K562 (cell line): ENCODE results near the gene LGALS3BP. TPM values are rescaled to one million over a fixed set of nuclear protein-coding genes. Genes with fewer than 3 reads are reported as not detected.
A peak's percentile ranks its signal among the peaks of the same experiment; 100 is the strongest.

Experiments used
- BDP1 ChIP-seq: IDR thresholded peaks from 3 replicates; pipeline ENCODE4 v1.6.1; 2011; ENCODE audit not compliant: insufficient read length, insufficient read depth
- C11orf30 ChIP-seq: fragments of 450-650 bp; IDR thresholded peaks from 2 replicates; pipeline ENCODE4 v1.6.1; 2016; ENCODE audit warnings: low read depth, mild to moderate bottlenecking
- CTBP1 ChIP-seq: fragments of 450-650 bp; IDR thresholded peaks from 2 replicates; pipeline ENCODE4 v1.6.1; 2016; ENCODE audit warnings: borderline replicate concordance
- DPF2 ChIP-seq: fragments of 450-650 bp; IDR thresholded peaks from 2 replicates; pipeline ENCODE4 v1.6.1; 2016
- GABPA ChIP-seq: fragments of 200-800 bp; sonication (Bioruptor generic); conservative IDR thresholded peaks from 2 replicates; pipeline ENCODE4 v1.6.1; 2016; ENCODE audit warnings: low read depth, missing genetic modification characterization, missing compliant biosample characterization
- GTF2E2 ChIP-seq: fragments of 200-800 bp; sonication (Bioruptor generic); IDR thresholded peaks from 2 replicates; pipeline ENCODE4 v1.6.1; 2016; ENCODE audit warnings: missing genetic modification characterization, missing compliant biosample characterization
- ILF3 ChIP-seq: fragments of 450-650 bp; IDR thresholded peaks from 2 replicates; pipeline ENCODE4 v1.6.1; 2018; ENCODE audit warnings: antibody characterized with exemption, mild to moderate bottlenecking, moderate library complexity, borderline replicate concordance
- JUNB ChIP-seq: fragments of 450-650 bp; formaldehyde crosslinking; conservative IDR thresholded peaks from 2 replicates; pipeline ENCODE4 v1.4.0; 2020; ENCODE audit warnings: mild to moderate bottlenecking
- NFRKB ChIP-seq: fragments of 450-650 bp; IDR thresholded peaks from 2 replicates; pipeline ENCODE4 v1.6.1; 2016; ENCODE audit warnings: low read depth
- RUNX1 ChIP-seq: sonication (generic); IDR thresholded peaks from 2 replicates; pipeline ENCODE4 v1.6.1; 2016; ENCODE audit warnings: antibody characterized with exemption, low read depth
- TAF1 ChIP-seq: IDR thresholded peaks from 2 replicates; pipeline ENCODE4 v1.6.1; 2011; ENCODE audit warnings: mild to moderate bottlenecking, low read length, moderate library complexity; ENCODE audit not compliant: insufficient read depth, control insufficient read depth, severe bottlenecking; ENCODE audit errors: extremely low read depth
- TAF9B ChIP-seq: fragments of 450-650 bp; IDR thresholded peaks from 2 replicates; pipeline ENCODE4 v1.6.1; 2018; ENCODE audit warnings: mild to moderate bottlenecking; ENCODE audit not compliant: partially characterized antibody
- ZFP1 ChIP-seq: fragments of 450-650 bp; formaldehyde crosslinking; IDR thresholded peaks from 2 replicates; pipeline ENCODE4 v1.4.0; 2020; ENCODE audit warnings: mild to moderate bottlenecking, mixed read lengths
- ZNF324 ChIP-seq: fragments of 250-450 bp; sonication (Bioruptor Pico); IDR thresholded peaks from 2 replicates; pipeline ENCODE4 v1.4.0; 2020; ENCODE audit warnings: mild to moderate bottlenecking
- ZNF583 ChIP-seq: fragments of 250-450 bp; sonication (Bioruptor Pico); IDR thresholded peaks from 2 replicates; pipeline ENCODE4 v1.4.0; 2020
- ZSCAN29 ChIP-seq: fragments of 450-650 bp; IDR thresholded peaks from 2 replicates; pipeline ENCODE4 v1.6.1; 2017
- polyA plus RNA-seq, 8 experiments: library from polyadenylated mRNA; depleted of rRNA in 4 of 8; stranded (reverse) in 5 of 8; unstranded in 3 of 8; fragments of >200 nt; fragmentation: Nextera tagmentation in 2 of 8; fragmentation: Illumina TruSeq in 1 of 8; extraction: Ambion mirVana in 2 of 8; extraction: Trizol in 1 of 8; gene quantifications; 2 replicates each; pipeline versions ENCODE4 v1.2.1 to v1.2.3, GENCODE V29; 2011 to 2014; ENCODE audit warnings: inconsistent platforms in 1 of 8, missing spikeins in 1 of 8
- total RNA-seq, 7 experiments: library from RNA; depleted of rRNA in 6 of 7; stranded (reverse); fragments of >200 nt in 6 of 7; fragmentation: Illumina TruSeq in 2 of 7; extraction: Trizol in 2 of 7; gene quantifications; 2 replicates each; pipeline versions ENCODE4 v1.2.1 to v1.2.3, GENCODE V29; 2011 to 2021; ENCODE audit warnings: low replicate concordance in 1 of 7
- TF ChIP-seq, protein P1 (sequence below): fragments of 450-650 bp; IDR thresholded peaks from 2 replicates; pipeline ENCODE4 v1.6.1; 2016
- TF ChIP-seq, protein P2 (sequence below): fragments of 250-450 bp; sonication (Bioruptor Pico); IDR thresholded peaks from 2 replicates; pipeline ENCODE4 v1.8.0; 2022; ENCODE audit warnings: moderate library complexity, mild to moderate bottlenecking, inconsistent platforms
- TF ChIP-seq, protein P3 (sequence below): fragments of 450-650 bp; IDR thresholded peaks from 2 replicates; pipeline ENCODE4 v1.6.1; 2017; ENCODE audit warnings: mild to moderate bottlenecking, moderate library complexity
- TF ChIP-seq, protein P4 (sequence below), 3 experiments: fragments of 200-800 bp in 1 of 3; sonication (Bioruptor generic) in 1 of 3; sonication (generic) in 1 of 3; formaldehyde crosslinking in 1 of 3; IDR thresholded peaks; 2 replicates each; pipeline versions ENCODE4 v1.6.1 to v1.8.0; 2016 to 2022; ENCODE audit warnings: mild to moderate bottlenecking in 2 of 3, missing compliant biosample characterization in 2 of 3, missing genetic modification characterization in 2 of 3, missing genetic modification reagents in 1 of 3
- TF ChIP-seq, protein P5 (sequence below), 2 experiments: fragments of 150-350 bp in 1 of 2; IDR thresholded peaks; 2 replicates each; pipeline ENCODE4 v1.6.1; 2012 to 2016; ENCODE audit warnings: low read depth in 2 of 2, low read length in 2 of 2, mild to moderate bottlenecking in 1 of 2, moderate library complexity in 1 of 2

Gene LGALS3BP
- total and polyA plus RNA-seq, 9 of the 15 experiments (the other 6 are each of a cell fraction or from before 2014, with no cell fraction given): 0.39 to 5.3 (median 3.2) TPM

DNA sequence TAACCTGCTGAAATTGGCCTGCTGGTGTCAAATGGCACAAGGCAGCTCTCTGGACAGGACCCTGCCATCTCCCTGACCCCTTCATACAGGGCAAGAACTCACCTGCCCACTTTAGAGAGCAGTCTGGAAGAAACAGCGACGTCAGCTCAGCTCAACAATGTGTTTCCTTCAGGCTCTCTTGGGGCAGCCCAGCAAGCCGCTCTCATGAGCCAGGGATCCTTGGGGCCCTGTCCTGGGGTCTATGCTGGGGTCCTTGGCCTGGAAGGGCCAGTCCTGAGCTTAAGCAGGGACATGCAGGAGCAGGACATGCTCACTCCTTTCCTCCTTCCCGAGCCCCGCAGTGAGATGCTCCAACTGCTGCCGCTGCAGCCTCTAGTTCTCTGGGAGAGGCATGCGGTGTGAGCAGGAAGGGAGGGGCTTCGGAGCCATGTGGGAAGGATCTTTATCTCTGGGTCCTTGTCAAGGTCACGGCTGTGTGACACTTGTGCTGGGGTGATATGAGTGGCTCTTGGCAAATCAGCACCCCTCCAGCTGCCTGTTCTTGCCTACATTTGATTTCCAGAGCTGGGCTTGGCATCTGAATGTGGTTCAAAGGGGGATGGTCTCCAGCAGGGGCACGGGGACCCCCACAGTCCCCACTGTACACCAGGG is 47.7 kb upstream of the LGALS3BP start (continued):
- TF ChIP-seq, protein P1, sequence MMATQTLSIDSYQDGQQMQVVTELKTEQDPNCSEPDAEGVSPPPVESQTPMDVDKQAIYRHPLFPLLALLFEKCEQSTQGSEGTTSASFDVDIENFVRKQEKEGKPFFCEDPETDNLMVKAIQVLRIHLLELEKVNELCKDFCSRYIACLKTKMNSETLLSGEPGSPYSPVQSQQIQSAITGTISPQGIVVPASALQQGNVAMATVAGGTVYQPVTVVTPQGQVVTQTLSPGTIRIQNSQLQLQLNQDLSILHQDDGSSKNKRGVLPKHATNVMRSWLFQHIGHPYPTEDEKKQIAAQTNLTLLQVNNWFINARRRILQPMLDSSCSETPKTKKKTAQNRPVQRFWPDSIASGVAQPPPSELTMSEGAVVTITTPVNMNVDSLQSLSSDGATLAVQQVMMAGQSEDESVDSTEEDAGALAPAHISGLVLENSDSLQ: no peak
- TF ChIP-seq, protein P2, sequence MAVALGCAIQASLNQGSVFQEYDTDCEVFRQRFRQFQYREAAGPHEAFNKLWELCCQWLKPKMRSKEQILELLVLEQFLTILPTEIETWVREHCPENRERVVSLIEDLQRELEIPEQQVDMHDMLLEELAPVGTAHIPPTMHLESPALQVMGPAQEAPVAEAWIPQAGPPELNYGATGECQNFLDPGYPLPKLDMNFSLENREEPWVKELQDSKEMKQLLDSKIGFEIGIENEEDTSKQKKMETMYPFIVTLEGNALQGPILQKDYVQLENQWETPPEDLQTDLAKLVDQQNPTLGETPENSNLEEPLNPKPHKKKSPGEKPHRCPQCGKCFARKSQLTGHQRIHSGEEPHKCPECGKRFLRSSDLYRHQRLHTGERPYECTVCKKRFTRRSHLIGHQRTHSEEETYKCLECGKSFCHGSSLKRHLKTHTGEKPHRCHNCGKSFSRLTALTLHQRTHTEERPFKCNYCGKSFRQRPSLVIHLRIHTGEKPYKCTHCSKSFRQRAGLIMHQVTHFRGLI (CRISPR knock-in tag): no peak
- no peak for TF ChIP-seq NFRKB
- TF ChIP-seq ZNF324 (CRISPR knock-in tag): no peak
- TF ChIP-seq, protein P3, sequence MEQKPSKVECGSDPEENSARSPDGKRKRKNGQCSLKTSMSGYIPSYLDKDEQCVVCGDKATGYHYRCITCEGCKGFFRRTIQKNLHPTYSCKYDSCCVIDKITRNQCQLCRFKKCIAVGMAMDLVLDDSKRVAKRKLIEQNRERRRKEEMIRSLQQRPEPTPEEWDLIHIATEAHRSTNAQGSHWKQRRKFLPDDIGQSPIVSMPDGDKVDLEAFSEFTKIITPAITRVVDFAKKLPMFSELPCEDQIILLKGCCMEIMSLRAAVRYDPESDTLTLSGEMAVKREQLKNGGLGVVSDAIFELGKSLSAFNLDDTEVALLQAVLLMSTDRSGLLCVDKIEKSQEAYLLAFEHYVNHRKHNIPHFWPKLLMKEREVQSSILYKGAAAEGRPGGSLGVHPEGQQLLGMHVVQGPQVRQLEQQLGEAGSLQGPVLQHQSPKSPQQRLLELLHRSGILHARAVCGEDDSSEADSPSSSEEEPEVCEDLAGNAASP: no peak
- TF ChIP-seq DPF2: no peak
- TF ChIP-seq ILF3: no peak
- TF ChIP-seq TAF1: no peak
- TF ChIP-seq ZFP1: no peak
- TF ChIP-seq, protein P4, sequence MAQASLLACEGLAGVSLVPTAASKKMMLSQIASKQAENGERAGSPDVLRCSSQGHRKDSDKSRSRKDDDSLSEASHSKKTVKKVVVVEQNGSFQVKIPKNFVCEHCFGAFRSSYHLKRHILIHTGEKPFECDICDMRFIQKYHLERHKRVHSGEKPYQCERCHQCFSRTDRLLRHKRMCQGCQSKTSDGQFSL (CRISPR knock-in tag; IDR thresholded peaks at IDR 0.05): no peak
- TF ChIP-seq, protein P4 (tag; IDR thresholded peaks at IDR 0.05): no peak
- no peak for TF ChIP-seq GTF2E2
- no peak for TF ChIP-seq ZNF583 (CRISPR knock-in tag)
- TF ChIP-seq CTBP1: peak; percentile 34; the same call in 1 of the 2 replicates
- TF ChIP-seq, protein P5, sequence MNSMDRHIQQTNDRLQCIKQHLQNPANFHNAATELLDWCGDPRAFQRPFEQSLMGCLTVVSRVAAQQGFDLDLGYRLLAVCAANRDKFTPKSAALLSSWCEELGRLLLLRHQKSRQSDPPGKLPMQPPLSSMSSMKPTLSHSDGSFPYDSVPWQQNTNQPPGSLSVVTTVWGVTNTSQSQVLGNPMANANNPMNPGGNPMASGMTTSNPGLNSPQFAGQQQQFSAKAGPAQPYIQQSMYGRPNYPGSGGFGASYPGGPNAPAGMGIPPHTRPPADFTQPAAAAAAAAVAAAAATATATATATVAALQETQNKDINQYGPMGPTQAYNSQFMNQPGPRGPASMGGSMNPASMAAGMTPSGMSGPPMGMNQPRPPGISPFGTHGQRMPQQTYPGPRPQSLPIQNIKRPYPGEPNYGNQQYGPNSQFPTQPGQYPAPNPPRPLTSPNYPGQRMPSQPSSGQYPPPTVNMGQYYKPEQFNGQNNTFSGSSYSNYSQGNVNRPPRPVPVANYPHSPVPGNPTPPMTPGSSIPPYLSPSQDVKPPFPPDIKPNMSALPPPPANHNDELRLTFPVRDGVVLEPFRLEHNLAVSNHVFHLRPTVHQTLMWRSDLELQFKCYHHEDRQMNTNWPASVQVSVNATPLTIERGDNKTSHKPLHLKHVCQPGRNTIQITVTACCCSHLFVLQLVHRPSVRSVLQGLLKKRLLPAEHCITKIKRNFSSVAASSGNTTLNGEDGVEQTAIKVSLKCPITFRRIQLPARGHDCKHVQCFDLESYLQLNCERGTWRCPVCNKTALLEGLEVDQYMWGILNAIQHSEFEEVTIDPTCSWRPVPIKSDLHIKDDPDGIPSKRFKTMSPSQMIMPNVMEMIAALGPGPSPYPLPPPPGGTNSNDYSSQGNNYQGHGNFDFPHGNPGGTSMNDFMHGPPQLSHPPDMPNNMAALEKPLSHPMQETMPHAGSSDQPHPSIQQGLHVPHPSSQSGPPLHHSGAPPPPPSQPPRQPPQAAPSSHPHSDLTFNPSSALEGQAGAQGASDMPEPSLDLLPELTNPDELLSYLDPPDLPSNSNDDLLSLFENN (IDR thresholded peaks at IDR 0.05; ENCODE audit: low read depth in 2 of 2, low read length in 2 of 2): no peak
- TF ChIP-seq TAF9B: no peak
- TF ChIP-seq RUNX1: no peak
- no peak for TF ChIP-seq C11orf30
- TF ChIP-seq BDP1: no peak
- TF ChIP-seq GABPA (tag): no peak
- no peak for TF ChIP-seq ZSCAN29
- no peak; the same call in 1 of the 2 replicates for TF ChIP-seq JUNB
